ENCODE measurements around the gene ARID4B. TPM values are rescaled to one million over a fixed set of nuclear protein-coding genes. Genes with fewer than 3 reads are reported as not detected.

The ARID4B gene
- total RNA-seq, 1 experiment from 2014 or later: 28.3 TPM

GRCh38 chr1:235268379-235269125 is 59.4 kb downstream of the ARID4B start:
- Histone ChIP-seq H3K4me2 (ENCODE audit: low read length) (no peak overlapping the region), H3K4me3 (replicated peaks in 1 of 2; ENCODE audit: low read depth in 1 of 2, low read length in 2 of 2) (no peak overlapping the region), H3K9me2 (ENCODE audit: insufficient read depth) (no peaks in the 10 kb centered on the region), H3K36me3 (ENCODE audit: control insufficient read depth in 1 of 2, insufficient read depth in 2 of 2, low read length in 2 of 2) (no peaks in the 10 kb centered on the region), H3K27ac (ENCODE audit: low read depth, low read length) (no peak overlapping the region), H3K9me3 (ENCODE audit: control insufficient read depth in 1 of 2, insufficient read depth in 1 of 2, low read depth in 1 of 2, low read length in 2 of 2) (no peaks in the 10 kb centered on the region), H3K9ac (ENCODE audit: low read length) (no peak overlapping the region), H4K20me1 (ENCODE audit: insufficient read depth) (0 out of 2 replicates have a peak, but pooled peaks cover 3% of the 10 kb centered on the region), H3K4me1 (ENCODE audit: control insufficient read depth in 1 of 2, insufficient read depth in 2 of 2, low read length in 2 of 2) (no peaks in the 10 kb centered on the region), H2AFZ (ENCODE audit: low read depth, low read length, poor library complexity, severe bottlenecking) (no peak overlapping the region), H3K79me2 (ENCODE audit: insufficient read depth, low read length) (peaks cover 86% of the 10 kb centered on the region), H3K27me3 (ENCODE audit: insufficient read depth, low read length) (no peaks in the 10 kb centered on the region)
- no TSS peak for BruUV-seq (replicated peaks)
- ChIA-PET POLR2A (no interaction called here), RAD21 (ENCODE audit: low non-redundant PET in 1 of 2, low total read pairs in 2 of 2, uncharacterized antibody in 2 of 2, unreplicated experiment in 2 of 2) (no interaction called here), CTCF (no interaction called here)
- intact Hi-C loops (cut with micrococcal nuclease): no loop called here
- ATAC-seq (no peak), DNase-seq (ENCODE audit: low read depth, low spot score) (no peak)
- TF ChIP-seq ZFX (IDR thresholded peaks at IDR 0.05): no peak
- TF ChIP-seq SRF (IDR thresholded peaks at IDR 0.05; ENCODE audit: low read depth): no peak
- TF ChIP-seq CBX3 (IDR thresholded peaks at IDR 0.05; ENCODE audit: low read depth): no peak
- no peak for TF ChIP-seq POLR2A (IDR thresholded peaks at IDR 0.05; ENCODE audit: borderline replicate concordance, extremely low read depth, insufficient read depth, insufficient read length)
- TF ChIP-seq REST (IDR thresholded peaks at IDR 0.05; ENCODE audit: low read depth): no peak
- TF ChIP-seq FOSL1 (IDR thresholded peaks at IDR 0.05; ENCODE audit: low read depth): no peak
- no peak for TF ChIP-seq SIN3A (IDR thresholded peaks at IDR 0.05; ENCODE audit: low read depth)
- TF ChIP-seq POLR2AphosphoS5 (IDR thresholded peaks at IDR 0.05; ENCODE audit: low read depth, low read length): no peak
- no peak for TF ChIP-seq JUND (IDR thresholded peaks at IDR 0.05)
- TF ChIP-seq ATF3 (IDR thresholded peaks at IDR 0.05): no peak
- TF ChIP-seq ZBTB33 (IDR thresholded peaks at IDR 0.05; ENCODE audit: extremely low read depth, insufficient replicate concordance, low read length): no peak
- no peak for TF ChIP-seq EZH2phosphoT487 (IDR thresholded peaks at IDR 0.05; ENCODE audit: borderline replicate concordance)
- no peak for TF ChIP-seq SP1 (IDR thresholded peaks at IDR 0.05; ENCODE audit: low read depth)
- no peak for TF ChIP-seq EGR1 (IDR thresholded peaks at IDR 0.05; ENCODE audit: low read depth)
- no peak for TF ChIP-seq TCF7L2 (IDR thresholded peaks at IDR 0.05; ENCODE audit: borderline replicate concordance, extremely low read depth, insufficient read depth, insufficient read length)
- TF ChIP-seq RAD21 (IDR thresholded peaks at IDR 0.05; ENCODE audit: low read depth): no peak
- TF ChIP-seq ZNF274 (IDR thresholded peaks at IDR 0.05; ENCODE audit: low read depth, low read length): no peak
